Astrocyte of the spinal cord (primary cell): Measurements from ENCODE around the gene GC.
"Not testable (repeated sequence)": the region's sequence is repeated elsewhere in the genome, so short reads cannot be mapped to it uniquely, and the experiment has no call there.

Source experiments
- DNase-seq: peaks from one replicate; pipeline ENCODE4 v3.0.0; 2011; ENCODE audit warnings: low read depth, low spot score
- H3K4me3 ChIP-seq: 2 replicates; pipeline ENCODE4 v1.5.1; 2011; ENCODE audit warnings: low read depth, mild to moderate bottlenecking, low read length, moderate library complexity
- CTCF ChIP-seq: IDR thresholded peaks from 2 replicates; pipeline ENCODE4 v1.5.1; 2012; ENCODE audit warnings: low read depth, mild to moderate bottlenecking, low read length, inconsistent platforms
- in situ Hi-C: cut with HindIII; loops from 2 replicates; pipeline ENCODE4 v1.10.0; 2017; ENCODE audit warnings: low sequenced_read_pairs

The GC gene

DNA sequence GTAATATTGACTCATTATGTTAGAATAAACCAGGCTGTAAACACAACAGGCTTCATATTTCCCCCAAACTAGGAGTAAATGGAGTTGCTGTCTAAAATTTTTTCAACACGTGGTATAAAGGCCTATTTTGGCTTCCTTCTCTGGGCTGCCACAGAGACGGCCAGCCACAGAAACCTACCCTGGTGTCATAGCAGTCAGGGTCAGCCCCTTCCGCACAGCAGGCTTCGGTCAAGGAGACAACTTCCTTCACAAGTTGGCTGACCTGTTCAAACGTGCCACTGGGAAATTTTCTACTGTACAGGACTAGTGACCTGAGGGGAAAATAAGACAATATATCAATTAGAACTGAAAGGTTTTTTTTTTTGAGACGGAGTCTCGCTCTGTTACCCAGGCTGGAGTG lies 15.8 kb downstream of the GC start:
- in situ Hi-C loops: no loop called here
- TF ChIP-seq CTCF: no peak
- no peak for DNase-seq

GRCh38 chr4:71765821-71766383 lies 18.0 kb downstream of the GC start:
- no peak for DNase-seq
- no peak for TF ChIP-seq CTCF
- in situ Hi-C loops: no loop called here
- no peak overlapping the region for H3K4me3 ChIP-seq

More for the DNA sequence above, 15.8 kb downstream of the GC start:
- H3K4me3 ChIP-seq: no peak overlapping the region

- in situ Hi-C loops: no loop called here
- TF ChIP-seq CTCF: no peak
- no peak overlapping the region for H3K4me3 ChIP-seq
- peak; percentile 70 for DNase-seq
Observed at GRCh38 chr4:71765350-71765749, 18.5 kb downstream of the GC start.

GRCh38 chr4:71752383-71753042 lies 31.4 kb downstream of the GC start:
- in situ Hi-C loops: no loop called here
- H3K4me3 ChIP-seq: no peak overlapping the region
- no peak for DNase-seq
- no peak for TF ChIP-seq CTCF

- in situ Hi-C loops: no loop called here
- H3K4me3 ChIP-seq: no peak overlapping the region
- TF ChIP-seq CTCF: no peak
- no peak for DNase-seq
Observed at GRCh38 chr4:71749008-71749594, 34.8 kb downstream of the GC start.

GRCh38 chr4:71746379-71746778 lies 37.5 kb downstream of the GC start:
- TF ChIP-seq CTCF: no peak
- in situ Hi-C loops: no loop called here
- no peak for DNase-seq
- H3K4me3 ChIP-seq: no peak overlapping the region

- in situ Hi-C loops, DNase-seq, H3K4me3 ChIP-seq: not testable (repeated sequence)
Observed at GRCh38 chr4:71738782-71739181, 45.1 kb downstream of the GC start.
